ENCODE results near the gene ZDHHC16.
"Not testable (repeated sequence)": the region's sequence is repeated elsewhere in the genome, so short reads cannot be mapped to it uniquely, and the experiment has no call there.

The ZDHHC16 gene

GRCh38 chr10:97434055-97434454 is 11.9 kb upstream of the ZDHHC16 start:
- in situ Hi-C loops (cut with MboI; ENCODE audit: low sequenced_read_pairs), result no loop called here

- in situ Hi-C loops (cut with MboI; ENCODE audit: low sequenced_read_pairs), result no loop called here
Measured at GRCh38 chr10:97434557-97434956, 11.4 kb upstream of the ZDHHC16 start.

GRCh38 chr10:97435211-97435610 is 10.8 kb upstream of the ZDHHC16 start:
- in situ Hi-C loops (cut with MboI; ENCODE audit: low sequenced_read_pairs), result no loop called here

GRCh38 chr10:97442277-97442676 is 3.7 kb upstream of the ZDHHC16 start:
- in situ Hi-C loops (cut with MboI; ENCODE audit: low sequenced_read_pairs), result no loop called here

GRCh38 chr10:97444212-97444611 is 1.8 kb upstream of the ZDHHC16 start:
- in situ Hi-C loops (cut with MboI; ENCODE audit: low sequenced_read_pairs), result no loop called here

- in situ Hi-C loops (cut with MboI; ENCODE audit: low sequenced_read_pairs), result no loop called here
Measured at GRCh38 chr10:97445357-97445721, 636 bp upstream of the ZDHHC16 start.

- in situ Hi-C loops (cut with MboI; ENCODE audit: low sequenced_read_pairs), result no loop called here
Measured at GRCh38 chr10:97450828-97451227, 4.9 kb downstream of the ZDHHC16 start.

- in situ Hi-C loops (cut with MboI; ENCODE audit: low sequenced_read_pairs), result no loop called here
Measured at GRCh38 chr10:97451605-97452004, 5.6 kb downstream of the ZDHHC16 start.

- in situ Hi-C loops (cut with MboI; ENCODE audit: low sequenced_read_pairs), result no loop called here
Measured at GRCh38 chr10:97452352-97452751, 6.4 kb downstream of the ZDHHC16 start.

GRCh38 chr10:97454330-97455036 is 8.5 kb downstream of the ZDHHC16 start:
- in situ Hi-C loops (cut with MboI; ENCODE audit: low sequenced_read_pairs), result no loop called here

- in situ Hi-C loops (cut with MboI; ENCODE audit: low sequenced_read_pairs), result no loop called here
Measured at GRCh38 chr10:97456034-97456685, 10.2 kb downstream of the ZDHHC16 start.

- in situ Hi-C loops (cut with MboI; ENCODE audit: low sequenced_read_pairs), result no loop called here
Measured at GRCh38 chr10:97456686-97457065, 10.7 kb downstream of the ZDHHC16 start.

- in situ Hi-C loops (cut with MboI; ENCODE audit: low sequenced_read_pairs), result no loop called here
Measured at GRCh38 chr10:97459111-97459510, 13.1 kb downstream of the ZDHHC16 start.

- in situ Hi-C loops (cut with MboI; ENCODE audit: low sequenced_read_pairs), result no loop called here
Measured at GRCh38 chr10:97459933-97460332, 14.0 kb downstream of the ZDHHC16 start.

- in situ Hi-C loops (cut with MboI; ENCODE audit: low sequenced_read_pairs), result no loop called here
Measured at GRCh38 chr10:97462309-97462708, 16.3 kb downstream of the ZDHHC16 start.

GRCh38 chr10:97463363-97464132 is 17.6 kb downstream of the ZDHHC16 start:
- in situ Hi-C loops (cut with MboI; ENCODE audit: low sequenced_read_pairs), result no loop called here

- in situ Hi-C loops (cut with MboI; ENCODE audit: low sequenced_read_pairs), result no loop called here
Measured at GRCh38 chr10:97464226-97464625, 18.3 kb downstream of the ZDHHC16 start.

GRCh38 chr10:97465982-97466381 is 20.0 kb downstream of the ZDHHC16 start:
- in situ Hi-C loops (cut with MboI; ENCODE audit: low sequenced_read_pairs), result no loop called here

- in situ Hi-C loops (cut with MboI; ENCODE audit: low sequenced_read_pairs), result no loop called here
Measured at GRCh38 chr10:97466755-97467154, 20.8 kb downstream of the ZDHHC16 start.

GRCh38 chr10:97468162-97468561 is 22.2 kb downstream of the ZDHHC16 start:
- in situ Hi-C loops (cut with MboI; ENCODE audit: low sequenced_read_pairs), result no loop called here

- in situ Hi-C loops (cut with MboI; ENCODE audit: low sequenced_read_pairs), result not testable (repeated sequence)
Measured at GRCh38 chr10:97468781-97469180, 22.8 kb downstream of the ZDHHC16 start.

GRCh38 chr10:97474918-97475317 is 28.9 kb downstream of the ZDHHC16 start:
- in situ Hi-C loops (cut with MboI; ENCODE audit: low sequenced_read_pairs), result no loop called here

Measured in HL-60/S4 treated with retinoic acid at 250 ng/mL for 4 days and 3 days (cell line).